Skeletal muscle cell (primary cell): ENCODE measurements around the gene EVL.

Experiments
- DNase-seq: peaks from one replicate; pipeline ENCODE4 v3.0.0-alpha.2; 2010; ENCODE audit warnings: low read depth
- H3K4me3 ChIP-seq: 2 replicates; pipeline ENCODE4 v1.5.1; 2011; ENCODE audit warnings: low read depth, mild to moderate bottlenecking, control low read depth, low read length, moderate library complexity

Gene EVL

DNA sequence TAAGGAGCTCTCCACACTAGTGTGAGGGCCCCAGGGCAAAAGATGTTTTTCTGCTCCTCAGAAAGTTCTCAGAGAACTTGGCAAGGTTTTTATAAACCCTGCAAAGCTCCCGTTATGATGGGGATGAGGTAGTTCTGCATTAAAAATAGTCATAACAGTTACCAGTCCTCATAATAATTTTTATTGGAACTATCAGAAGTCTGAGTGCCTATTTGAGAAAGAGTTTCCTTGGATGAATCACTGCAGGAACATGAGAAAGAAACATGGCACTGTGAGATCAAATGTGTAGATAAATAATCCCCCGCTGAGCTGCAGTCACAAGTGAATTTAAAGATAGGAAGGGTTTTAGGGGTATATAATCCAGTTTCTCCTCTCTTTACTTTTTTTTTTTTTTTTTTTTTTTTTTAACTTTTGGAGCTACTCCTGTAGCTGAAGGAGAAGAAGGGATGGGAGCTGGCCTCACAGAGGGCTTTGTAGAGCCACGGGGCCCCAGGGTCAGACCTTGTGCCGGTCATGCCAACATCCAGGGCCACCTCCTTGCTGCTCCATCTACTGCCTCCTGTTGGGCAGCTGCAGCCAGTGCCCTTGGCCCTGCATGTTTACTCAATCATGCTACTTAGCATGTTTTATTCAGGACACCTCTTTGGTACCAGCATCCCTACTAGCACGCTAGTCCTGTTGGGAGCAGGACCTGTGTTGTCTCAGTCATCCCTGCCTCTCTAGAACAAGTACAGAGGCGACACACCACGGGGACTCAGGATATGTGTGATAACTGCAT lies 39.5 kb downstream of the EVL start:
- no peak overlapping the region for H3K4me3 ChIP-seq
- DNase-seq = no peak

- DNase-seq = no peak
- no peak overlapping the region for H3K4me3 ChIP-seq
Observed at GRCh38 chr14:100105357-100106169, 40.3 kb downstream of the EVL start.

DNA sequence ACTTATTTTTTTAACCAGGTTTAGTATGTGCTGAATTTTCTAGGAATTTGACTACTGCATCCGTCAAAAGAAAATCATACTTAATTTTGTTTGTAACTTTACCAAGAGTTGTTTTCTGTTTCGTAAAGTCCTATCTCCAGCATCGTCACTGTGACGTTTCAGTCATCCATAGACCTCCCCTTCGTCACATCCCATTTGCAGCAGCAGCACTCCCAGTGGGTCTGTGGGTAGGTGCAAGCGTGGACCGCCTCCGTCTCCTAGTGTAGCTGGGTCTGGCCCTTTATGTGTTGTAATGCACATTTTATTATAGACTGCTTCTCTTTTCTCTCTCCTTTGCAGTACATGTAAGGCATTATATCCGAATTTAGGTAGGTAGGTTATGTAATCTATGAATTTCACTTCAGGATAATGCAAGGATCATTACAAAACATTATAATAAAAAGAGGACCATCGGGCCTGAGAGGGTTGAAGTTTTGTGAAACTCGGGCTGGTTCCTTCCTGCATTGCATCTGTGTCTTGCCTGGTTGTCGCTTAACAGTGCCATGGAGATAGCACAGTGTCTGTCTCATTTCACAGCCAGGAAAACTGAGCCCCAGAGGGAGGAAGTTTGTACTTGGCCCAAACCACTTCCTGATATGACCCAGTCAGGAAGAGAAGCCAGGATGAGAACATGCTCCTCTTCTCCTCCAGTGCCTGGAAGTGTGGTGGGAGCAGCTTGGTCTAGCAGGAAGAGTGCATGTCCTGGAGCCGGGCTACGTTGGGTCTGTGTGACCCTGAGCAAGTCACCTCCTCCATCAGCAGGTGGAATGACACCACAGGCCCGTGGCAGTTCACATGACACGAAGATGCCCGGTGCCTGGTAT lies 41.3 kb downstream of the EVL start:
- DNase-seq = no peak
- H3K4me3 ChIP-seq = no peak overlapping the region

DNA sequence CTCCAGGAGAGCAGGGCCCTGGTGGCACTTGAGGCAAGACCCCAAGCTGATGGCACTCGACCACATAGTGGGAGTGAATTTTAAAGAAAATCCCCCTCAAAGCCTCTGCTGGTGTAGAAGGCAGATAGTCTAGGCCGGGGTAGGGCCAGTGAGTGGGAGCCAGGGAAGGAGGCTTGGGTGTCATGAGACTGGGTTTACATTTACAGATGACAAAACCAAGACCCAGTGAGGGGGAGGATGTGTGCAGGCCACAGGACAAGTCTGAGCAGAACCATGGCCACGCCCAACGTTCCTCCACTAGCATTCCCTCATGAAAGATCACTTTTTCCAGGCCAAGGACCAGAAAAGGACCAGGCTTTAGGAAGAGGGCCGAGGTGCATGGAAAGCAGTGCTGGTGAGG lies 42.0 kb downstream of the EVL start:
- no peak overlapping the region for H3K4me3 ChIP-seq
- DNase-seq = no peak

GRCh38 chr14:100108042-100108825 lies 43.0 kb downstream of the EVL start:
- H3K4me3 ChIP-seq = no peak overlapping the region
- DNase-seq = no peak

GRCh38 chr14:100108840-100109593 lies 43.8 kb downstream of the EVL start:
- DNase-seq = no peak
- no peak overlapping the region for H3K4me3 ChIP-seq

DNA sequence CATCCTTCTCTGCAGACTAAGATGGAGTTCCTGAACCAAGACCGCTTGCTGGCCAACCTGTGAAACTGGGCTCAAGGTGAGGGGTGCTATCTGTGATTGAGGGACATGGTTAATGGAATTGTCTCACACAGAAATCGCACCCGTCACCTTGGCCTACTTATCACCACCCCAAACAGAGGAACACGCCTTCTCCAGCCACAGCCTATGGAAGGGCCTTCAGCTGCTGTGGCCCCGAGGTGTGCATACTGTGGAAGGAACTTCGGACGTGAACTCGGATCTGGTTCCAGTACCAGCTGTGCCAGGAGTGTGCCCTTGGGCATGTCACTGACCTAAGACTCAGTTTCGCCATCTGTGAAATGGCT lies 44.4 kb downstream of the EVL start:
- no peak for DNase-seq
- H3K4me3 ChIP-seq = no peak overlapping the region

GRCh38 chr14:100110816-100111215 lies 45.6 kb downstream of the EVL start:
- DNase-seq = no peak
- H3K4me3 ChIP-seq = no peak overlapping the region

DNA sequence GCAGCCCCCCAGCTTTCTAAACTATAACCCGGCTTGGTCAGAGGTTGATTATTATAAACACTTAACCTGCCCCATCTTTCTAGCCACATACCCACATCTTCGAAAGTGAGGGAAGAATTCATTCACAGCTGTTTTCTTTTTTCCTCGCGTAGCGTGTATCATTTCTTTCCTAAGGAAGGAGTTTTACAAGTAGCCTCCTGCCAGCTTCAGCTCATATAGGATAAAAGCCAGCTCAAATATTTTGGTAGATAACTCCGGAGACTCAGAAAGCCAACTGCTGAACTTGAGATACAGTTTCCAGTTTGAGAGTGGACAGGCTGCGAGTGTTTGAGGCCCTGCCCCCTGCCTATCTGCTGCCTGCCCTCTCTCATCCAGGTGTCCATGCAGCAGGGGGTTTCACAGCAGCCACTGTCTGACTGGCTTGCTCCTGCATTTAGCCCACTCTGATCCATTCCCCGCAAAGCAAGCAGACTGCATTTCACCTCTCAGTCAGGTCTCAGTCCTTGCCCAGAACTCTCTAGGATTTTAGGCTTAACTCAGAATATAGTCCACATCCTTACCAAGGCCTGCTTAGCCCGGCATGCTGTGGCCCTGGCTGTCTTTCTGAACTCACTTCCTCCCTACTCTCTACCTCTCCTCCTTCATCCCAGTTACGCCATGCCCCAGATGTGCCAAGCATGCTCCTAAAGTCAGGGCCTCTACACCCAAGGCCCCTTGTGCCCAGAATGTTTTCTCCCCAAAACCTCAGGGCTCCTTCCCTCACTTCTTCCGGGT lies 46.9 kb downstream of the EVL start:
- DNase-seq = no peak
- H3K4me3 ChIP-seq = no peak overlapping the region

DNA sequence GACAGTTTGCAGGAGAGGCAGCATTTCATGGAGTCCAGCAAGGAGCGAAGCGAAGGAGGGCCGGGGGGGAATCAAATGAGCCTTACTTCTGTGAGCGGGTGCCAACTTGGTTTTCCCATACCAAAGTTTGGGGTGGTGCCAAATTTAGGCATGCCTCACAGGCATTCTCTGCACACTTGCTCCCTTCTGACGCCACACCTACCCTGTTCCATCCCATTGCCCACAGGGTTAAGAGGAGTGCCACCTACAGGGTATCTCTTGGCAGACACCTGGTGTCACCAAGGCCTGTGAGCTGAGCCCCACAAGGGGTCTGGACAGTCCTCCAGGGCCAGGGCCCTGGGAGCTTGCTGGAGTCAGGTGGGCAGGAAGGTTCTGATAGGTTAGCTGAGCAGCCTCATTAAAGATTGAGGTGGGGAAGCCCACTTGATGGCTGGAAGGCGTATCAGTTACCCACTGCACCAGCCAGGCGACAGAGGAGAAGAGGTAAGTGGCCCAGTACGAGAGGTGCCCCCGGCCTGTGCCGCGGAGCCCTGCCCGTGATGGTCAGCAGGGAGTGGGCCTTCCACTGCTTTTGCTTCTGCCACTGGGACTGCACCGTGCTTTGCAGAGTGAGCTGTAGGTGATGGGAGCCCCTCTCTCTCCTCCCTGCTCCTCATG lies 49.0 kb downstream of the EVL start:
- no peak for DNase-seq
- no peak overlapping the region for H3K4me3 ChIP-seq

- no peak for DNase-seq
- no peak overlapping the region for H3K4me3 ChIP-seq
Observed at GRCh38 chr14:100115236-100115635, 50.0 kb downstream of the EVL start.

- DNase-seq = no peak
- H3K4me3 ChIP-seq = no peak overlapping the region
Observed at GRCh38 chr14:100115726-100116125, 50.5 kb downstream of the EVL start.

GRCh38 chr14:100116134-100116533 lies 50.9 kb downstream of the EVL start:
- H3K4me3 ChIP-seq = no peak overlapping the region
- DNase-seq = no peak

DNA sequence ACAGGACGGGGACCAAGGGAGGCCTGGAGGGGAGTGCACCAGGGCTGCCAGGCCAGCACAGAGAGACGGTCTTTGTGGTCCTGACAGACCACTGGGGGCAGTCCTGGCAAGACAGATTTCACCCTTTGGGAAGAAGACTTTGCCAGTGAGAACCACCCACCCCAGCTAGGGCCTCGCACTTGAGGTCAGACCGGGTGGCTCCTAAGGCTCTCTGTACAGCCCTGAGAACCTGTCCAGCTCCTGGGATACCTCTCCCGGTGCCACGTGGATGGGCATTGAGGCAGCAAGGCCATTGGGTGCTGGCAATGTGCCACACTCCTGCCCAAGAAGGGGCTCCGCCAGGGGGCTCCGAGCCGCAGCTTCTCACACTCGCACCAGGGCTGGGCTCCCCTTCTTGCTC lies 51.8 kb downstream of the EVL start:
- DNase-seq = no peak
- H3K4me3 ChIP-seq = no peak overlapping the region

GRCh38 chr14:100117633-100118395 lies 52.6 kb downstream of the EVL start:
- DNase-seq = no peak
- no peak overlapping the region for H3K4me3 ChIP-seq

- no peak overlapping the region for H3K4me3 ChIP-seq
- DNase-seq = no peak
Observed at GRCh38 chr14:100118396-100119011, 53.3 kb downstream of the EVL start.
